Hematopoietic multipotent progenitor cell (in vitro differentiated cells): ENCODE data around the gene MAP4K3. TPM values are rescaled to one million over a fixed set of nuclear protein-coding genes. Genes with fewer than 3 reads are reported as not detected.
"Not testable (repeated sequence)": the region's sequence is repeated elsewhere in the genome, so short reads cannot be mapped to it uniquely, and the experiment has no call there.

ENCODE experiments used
- DNase-seq, 3 donors: peaks; one replicate each; pipeline ENCODE4 v3.0.0-alpha.2; 2011 to 2015; ENCODE audit warnings: low read depth in 2 of 3, low spot score in 2 of 3
- total RNA-seq: library from RNA; depleted of rRNA; stranded (reverse); fragments of >200 nt; gene quantifications from one replicate; pipeline ENCODE4 v1.2.3, GENCODE V29; 2012

The MAP4K3 gene
- total RNA-seq, 1 donor = 12.4 TPM

DNA sequence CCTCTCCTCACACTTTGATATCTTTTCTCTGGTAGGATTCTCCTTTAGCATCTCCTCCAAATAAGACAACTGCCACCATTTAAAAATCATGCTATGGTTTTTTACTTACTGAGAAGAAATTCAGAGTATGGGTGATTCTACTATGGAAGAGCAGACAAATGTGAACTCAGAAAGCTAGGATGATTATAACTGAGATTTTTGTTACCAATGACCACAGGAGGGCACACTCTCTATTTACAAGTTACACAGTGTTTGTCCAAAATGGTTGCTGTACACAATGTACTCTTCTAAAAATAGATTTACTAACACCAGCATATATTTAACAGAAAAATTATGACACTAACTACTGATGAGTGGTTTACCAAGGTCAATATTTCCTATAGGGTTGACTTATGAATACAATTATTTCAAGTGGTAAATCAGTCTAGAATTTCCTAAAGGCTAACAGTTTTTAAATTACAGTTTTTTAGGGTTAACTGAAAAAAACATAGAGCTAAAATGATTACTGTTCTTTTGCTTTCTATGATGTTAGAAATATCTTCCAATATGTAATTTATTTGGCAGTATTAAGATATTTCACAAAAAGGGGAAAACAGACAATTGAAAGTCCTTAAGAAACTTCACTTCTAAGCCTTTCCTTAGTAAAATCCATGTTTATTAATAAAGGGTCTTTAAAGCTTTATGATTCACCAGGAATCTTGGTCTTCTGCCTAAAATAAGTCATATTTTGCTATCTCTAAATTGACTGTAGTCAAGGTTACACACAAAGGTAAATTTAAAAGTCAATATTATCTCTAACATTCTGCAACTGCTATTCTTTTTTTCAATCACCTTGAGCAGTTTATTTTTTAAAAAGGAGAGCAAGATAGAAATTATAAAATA lies 57.2 kb downstream of the MAP4K3 start:
- peak in 2 of 3 donors; percentile 54 to 67 for DNase-seq

- DNase-seq = no peak
Measured at GRCh38 chr2:39378968-39379367, 58.1 kb downstream of the MAP4K3 start.

DNA sequence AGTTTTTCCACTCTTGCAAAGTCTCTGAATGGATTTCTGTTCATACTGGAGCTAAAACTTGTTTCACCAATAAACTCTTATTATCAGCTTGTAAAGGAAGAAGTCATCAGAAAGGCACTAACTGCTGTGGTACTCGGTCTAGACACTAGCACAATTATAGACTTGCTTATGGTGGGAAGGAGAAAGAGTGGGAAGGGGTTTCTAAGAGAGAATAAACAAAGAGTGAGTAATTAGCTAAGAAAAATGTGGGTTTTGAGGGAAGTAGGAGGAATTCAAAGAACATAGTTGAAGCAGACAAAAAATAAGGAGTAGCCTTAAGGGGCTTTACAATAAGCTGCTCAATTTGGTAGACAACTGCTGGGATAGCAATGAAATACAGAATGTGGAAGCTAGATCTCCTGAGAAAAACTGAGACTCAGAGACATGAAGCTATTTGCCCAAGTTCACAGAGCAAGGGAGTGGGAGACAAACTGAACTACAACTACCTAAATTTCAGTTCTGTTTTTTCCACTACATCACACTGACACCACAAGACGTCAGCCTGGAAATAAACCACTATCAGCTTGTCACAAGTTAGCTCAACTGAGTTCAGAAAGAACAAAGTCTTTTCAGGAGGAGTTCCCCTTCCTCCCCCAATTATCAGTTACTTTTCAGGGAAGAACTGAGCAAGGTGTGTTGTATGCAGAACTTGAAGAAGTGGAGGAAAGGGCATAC lies 59.7 kb downstream of the MAP4K3 start:
- DNase-seq = peak in 2 of 3 donors; percentile 43 to 65

DNA sequence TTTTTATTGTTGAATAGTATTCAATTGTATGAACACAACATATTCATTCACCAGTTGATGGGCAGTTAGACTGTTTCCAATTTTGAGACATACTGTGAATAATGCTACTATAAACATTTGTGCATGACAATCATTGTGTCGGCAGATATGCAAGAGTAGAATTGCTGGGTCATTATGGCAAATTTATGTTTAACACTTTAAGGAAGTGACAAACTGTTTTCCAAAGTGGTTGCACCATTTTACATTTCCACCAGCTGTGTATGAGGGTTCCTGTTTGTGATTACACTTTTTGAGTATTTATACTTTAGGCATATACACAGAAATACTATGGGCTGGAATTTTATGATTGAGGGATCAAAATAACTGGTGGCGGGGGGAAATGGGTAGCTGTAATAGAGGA lies 61.2 kb downstream of the MAP4K3 start:
- DNase-seq = peak in 1 of 3 donors; percentile 18

GRCh38 chr2:39373181-39373802 lies 63.8 kb downstream of the MAP4K3 start:
- no peak for DNase-seq

GRCh38 chr2:39370101-39370500 lies 67.0 kb downstream of the MAP4K3 start:
- DNase-seq = no peak

GRCh38 chr2:39368846-39369245 lies 68.2 kb downstream of the MAP4K3 start:
- DNase-seq = peak in 1 of 3 donors; percentile 33

DNA sequence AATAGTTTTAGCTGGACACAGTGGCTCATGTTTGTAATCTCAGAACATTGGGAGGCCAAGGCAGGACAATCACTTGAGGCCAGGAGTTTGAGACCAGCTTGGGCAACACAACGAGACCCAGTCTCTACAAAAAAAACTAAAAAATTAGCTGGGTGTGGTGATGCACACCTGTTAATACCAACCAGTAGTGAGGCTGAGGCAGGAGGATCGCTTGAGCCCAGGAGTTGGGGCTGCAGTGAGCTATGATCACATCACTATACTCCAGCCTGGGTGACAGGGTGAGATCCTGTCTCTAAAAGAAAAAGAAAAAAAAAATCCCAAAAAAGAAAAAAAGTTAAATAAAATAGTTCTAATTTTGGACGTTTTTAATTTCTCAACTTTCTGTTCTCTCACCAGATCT lies 68.7 kb downstream of the MAP4K3 start:
- DNase-seq = no peak

- no peak for DNase-seq
Measured at GRCh38 chr2:39362595-39362994, 74.5 kb downstream of the MAP4K3 start.

- no peak for DNase-seq
Measured at GRCh38 chr2:39361511-39361910, 75.6 kb downstream of the MAP4K3 start.

DNA sequence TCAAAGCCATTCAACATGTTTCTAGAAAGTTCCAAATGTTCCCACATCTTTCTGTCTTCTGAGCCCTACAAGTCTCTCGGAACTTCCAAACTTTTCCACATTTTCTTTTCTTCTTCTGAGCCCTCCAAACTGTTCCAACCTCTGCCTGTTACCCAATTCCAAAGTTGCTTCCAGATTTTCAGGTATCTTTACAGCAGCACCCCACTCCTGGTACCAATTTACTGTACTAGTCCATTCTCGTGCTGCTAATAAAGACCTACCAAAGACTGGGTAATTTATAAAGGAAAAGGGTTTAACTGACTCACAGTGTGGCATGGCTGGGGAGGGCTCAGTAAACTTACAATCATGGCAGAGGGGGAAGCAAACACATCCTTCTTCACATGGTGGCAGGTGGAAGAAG lies 76.7 kb downstream of the MAP4K3 start:
- not testable (repeated sequence) for DNase-seq

- no peak for DNase-seq
Measured at GRCh38 chr2:39359453-39360038, 77.5 kb downstream of the MAP4K3 start.

GRCh38 chr2:39356922-39357639 lies 80.0 kb downstream of the MAP4K3 start:
- no peak for DNase-seq

DNA sequence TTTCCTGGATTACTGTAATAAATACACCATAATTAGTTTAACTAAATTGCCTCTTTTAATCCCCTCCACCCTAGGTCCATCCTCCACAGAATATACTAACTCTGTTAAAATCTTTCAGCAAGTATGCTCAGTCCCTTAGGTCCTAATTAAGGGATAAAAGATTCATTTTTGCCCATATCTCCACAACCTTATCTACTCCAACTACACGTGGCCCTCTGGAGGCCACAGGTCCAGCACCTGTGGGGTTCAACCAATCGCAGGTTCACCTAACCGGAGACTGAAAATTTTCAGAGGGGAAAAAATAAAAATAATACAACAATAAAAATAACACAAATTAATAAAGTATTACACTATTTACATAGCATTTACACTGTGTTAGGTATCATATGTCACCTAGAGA lies 86.4 kb downstream of the MAP4K3 start:
- DNase-seq = no peak

DNA sequence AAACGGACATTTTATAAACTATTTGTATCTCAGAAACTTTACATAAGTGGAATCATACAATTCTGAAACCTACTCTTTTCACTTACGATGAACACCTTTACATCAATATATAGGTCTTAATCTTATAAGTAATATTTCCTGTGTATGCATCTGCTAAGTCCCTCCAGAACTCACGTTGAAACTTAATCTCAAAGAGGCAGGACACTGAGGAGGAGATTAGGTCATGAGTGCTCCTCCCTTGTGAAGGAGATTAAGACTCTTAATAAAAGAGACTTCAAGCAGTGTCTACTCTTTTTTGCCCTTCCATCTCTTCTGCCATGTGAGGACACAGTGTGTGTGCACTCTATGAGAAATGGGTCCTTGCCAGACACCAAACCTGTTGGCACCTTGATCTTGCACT lies 98.6 kb downstream of the MAP4K3 start:
- no peak for DNase-seq

DNA sequence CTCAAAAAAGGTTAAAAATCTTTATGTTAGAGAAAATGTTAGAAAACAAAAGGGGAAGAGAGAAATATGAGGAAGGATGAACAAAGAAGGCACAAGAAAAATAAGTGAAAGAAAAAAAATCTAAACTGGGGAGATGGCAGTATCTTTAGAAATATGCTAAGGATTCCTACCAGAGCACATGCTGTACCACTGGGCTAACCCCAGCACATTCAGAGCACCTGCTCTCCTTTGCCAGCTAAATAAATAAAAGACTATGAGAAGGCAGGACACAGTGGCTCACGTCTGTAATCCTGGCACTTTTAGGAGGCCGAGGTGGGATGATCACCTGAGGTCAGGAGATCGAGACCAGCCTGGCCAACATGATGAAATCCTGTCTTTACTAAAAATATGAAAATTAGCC lies 101.2 kb downstream of the MAP4K3 start:
- DNase-seq = no peak

DNA sequence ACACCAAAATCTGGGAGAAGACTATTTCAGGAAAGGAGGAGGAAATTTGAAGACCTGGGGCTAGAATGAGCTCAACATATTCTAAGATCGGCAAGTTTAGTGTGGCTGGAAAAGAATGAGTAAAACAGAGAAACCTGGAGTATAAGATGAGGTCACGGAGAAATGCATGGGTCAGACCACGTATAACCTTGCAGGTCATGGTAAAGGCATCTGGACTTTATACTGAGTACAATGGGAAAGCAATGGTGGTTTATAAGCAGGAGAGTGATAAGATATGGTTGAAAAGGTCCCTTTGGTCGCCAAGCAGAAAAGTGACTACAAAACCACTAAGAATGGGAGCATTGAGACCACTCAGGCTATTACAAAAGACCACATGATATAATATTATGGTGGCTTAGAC lies 102.1 kb downstream of the MAP4K3 start:
- DNase-seq = no peak

DNA sequence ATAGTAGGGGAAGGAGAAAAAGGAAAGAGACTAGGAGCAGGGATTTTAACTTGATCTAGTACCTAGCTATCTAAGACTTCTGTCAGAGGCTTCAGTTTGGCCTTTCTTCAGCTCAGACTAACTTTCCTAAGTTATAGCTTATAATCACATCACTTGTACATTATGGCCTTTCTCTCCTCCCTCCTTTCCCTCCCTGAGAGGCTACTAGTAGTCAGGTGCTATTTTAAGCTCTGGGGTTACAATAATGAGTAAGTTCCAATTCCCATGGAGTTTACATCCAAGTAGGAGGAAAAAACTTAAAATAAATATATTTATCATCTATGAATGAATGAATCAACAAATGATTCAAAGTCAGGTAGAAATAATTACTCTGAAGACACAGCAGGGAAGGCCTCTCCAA lies 102.6 kb downstream of the MAP4K3 start:
- no peak for DNase-seq

DNA sequence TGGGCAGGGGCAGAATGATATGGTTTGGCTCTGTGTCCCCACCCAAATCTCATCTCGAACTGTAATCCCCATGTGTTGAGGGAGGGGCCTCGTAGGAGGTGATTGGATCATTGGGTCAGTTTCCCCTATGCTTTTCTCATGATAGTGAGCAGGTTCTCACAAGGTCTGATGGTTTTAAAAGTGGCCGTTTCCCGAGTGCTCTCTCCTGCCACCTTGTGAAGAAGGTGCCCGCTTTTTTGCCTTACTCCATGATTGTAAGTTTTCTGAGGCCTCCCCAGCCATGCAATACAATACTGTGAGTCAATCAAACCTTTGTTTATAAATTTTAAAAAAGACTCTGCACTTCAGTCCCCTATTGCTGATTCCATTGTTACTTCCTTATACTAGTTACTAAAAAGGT lies 110.4 kb downstream of the MAP4K3 start:
- DNase-seq = no peak

GRCh38 chr2:39325966-39326365 lies 111.1 kb downstream of the MAP4K3 start:
- DNase-seq = no peak
